DMS79 (cell line): Measurements from ENCODE around the gene PTPRB.

Experiments
- DNase-seq: peaks from one replicate; lab custom pipeline; 2025; lab: John Stamatoyannopoulos, UW

The PTPRB gene

DNA sequence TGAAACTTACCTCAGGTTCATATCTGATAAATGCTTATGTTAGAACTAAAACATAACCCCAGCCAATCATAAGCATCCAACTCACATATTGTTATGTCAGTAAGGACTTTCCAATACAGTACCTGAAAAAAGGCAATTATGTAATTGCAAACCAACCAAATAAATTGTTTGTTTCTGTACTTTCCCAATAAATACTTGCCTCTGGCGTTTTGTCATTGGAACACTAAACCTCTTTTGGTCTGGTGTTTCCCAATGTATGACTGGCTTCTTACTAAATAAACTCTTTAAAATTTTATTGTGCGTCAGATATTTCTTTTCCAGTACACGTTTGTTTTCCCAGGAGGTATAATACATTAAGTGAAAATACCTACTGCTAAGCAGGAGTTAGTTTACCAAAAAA is 6.7 kb upstream of the PTPRB start:
- no peak for DNase-seq

DNA sequence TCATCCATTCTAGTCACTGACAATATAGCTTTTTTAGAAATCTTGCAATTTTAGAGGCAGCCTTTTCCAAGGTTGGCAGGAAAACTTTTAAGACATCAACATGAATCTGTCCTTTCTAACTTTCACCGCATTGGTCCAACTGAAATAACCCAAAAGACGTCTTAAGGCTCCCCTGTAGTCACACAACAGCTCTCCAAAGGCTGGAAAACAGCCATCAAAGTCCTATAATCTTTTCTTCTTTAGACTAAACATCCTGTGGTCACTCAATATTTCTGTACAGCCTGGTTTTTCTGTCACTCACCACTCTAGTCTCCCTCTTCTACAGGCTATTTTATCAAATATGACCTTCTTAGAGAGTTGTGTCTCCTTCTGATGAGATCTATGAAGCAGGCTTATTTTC is 4.5 kb upstream of the PTPRB start:
- DNase-seq: no peak

DNA sequence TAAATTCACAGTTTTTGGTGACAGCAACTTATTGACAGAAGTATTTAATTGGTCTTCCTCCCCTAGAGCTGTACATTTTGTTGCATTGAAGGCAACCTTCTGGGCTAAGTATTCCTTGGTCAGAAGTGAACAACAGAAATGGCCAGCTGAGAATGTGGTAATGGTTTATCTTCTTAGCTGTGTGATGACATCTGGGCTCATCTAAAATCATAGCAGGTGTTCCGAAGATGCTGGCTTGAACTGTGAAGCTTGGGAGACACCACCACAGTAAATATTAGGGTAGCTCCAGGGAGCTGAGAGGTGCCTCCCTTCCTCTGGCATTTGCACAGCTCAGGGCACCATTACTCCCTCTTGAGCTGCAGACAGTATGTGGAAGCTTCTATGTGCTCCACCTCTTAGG is 3.7 kb upstream of the PTPRB start:
- DNase-seq: no peak

DNA sequence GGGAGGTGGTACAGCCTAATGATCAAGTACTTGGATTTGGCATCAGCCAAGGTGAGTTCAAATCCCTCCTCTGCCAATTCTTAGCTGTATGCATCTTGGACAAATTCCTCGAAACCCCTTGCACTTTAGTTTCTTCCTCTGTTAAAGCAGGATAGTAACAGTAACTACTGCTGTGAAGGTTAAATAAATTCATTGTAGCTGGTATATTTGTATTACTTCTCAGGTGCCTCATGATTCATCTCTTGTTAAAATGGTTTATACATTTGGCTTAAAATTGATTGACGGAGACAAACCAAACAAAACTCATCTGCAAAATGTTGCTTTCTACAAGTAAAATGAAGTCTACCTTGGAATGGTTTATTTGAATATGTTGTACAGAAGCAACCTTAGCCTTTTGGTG is 2.3 kb upstream of the PTPRB start:
- DNase-seq: no peak

DNA sequence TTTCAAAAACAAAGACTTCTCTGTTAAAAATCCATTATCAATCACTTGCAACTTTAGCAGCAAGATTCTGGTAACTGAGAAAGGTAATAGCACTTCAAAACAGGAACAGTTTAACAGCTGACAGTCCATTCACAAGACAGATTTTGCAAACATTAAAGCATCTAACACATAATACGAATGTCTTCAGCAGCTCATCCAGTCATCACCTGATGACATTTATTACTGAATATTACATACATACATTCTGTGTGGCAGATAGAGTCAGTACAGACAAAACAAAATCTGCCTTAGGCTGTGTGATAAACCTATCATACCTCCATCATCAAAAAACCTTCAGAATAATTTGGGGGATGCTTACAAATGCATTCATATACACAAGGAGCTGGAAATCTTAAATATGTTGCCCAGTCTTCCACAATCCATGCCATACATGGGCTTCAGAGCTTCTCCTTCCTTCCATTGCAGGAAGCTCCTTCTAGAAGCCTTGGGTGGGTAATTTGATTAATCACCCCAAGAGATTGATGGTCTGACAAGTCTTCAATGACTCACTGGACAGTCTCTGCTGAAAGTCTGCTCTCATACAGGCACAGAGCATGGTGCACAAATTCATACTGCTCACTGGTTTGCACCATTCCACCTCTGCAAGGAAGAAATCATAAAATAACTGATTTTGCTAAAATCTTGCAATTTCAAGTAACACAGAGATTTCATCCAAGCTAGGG is 1.6 kb upstream of the PTPRB start:
- no peak for DNase-seq

DNA sequence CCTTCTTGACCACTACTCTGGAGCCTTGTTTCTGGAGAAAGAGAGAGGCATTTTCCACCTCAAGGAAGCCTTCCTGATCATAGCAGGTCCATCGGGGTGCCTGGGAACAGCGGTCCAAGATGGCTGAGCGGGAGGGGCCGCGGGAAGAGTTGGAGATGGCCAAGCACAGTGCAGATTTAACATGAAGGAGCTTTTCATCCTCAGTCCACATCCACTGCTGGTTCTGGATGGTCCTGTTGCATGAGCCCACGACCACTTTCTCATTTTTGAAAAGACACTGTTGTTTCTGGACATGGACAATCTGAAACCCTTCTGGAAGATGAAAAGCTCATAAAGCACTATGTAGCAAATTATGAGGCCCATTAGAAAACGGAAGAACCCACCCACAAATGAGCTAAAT is 1.5 kb downstream of the PTPRB start:
- DNase-seq: no peak

DNA sequence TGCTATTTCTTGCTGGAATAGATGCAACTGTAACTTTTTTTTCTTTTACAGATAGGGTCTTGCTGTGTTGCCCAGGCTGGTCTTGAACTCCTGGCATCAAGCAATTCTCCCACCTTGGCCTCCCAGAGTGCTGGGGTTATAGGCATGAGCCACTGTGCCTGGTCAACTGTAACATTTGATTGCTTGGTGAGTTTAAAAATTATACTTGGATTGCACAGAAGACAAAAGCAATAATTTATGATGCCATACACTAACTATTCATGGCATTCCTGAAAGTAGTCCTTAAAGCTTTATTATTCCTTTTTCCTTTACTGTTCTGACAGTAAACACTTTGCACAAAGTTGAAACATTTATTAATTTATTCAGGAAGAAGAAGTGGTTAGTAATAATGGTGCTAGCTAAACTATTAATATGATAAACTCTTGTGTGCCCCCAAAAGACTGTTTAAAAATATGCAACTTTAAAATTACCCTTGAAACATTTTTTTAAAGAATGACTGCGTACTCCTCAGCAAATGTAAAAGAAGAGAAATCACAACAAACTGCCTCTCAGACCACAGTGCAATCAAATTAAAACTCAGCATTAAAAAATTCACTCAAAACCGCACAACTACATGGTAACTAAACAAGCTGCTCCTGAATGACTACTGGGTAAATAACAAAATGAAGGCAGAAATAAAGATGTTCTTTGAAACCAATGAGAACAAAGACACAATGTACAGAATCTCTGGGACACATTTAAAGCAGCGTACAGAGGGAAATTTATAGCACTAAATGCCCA is 8.3 kb downstream of the PTPRB start:
- no peak for DNase-seq

DNA sequence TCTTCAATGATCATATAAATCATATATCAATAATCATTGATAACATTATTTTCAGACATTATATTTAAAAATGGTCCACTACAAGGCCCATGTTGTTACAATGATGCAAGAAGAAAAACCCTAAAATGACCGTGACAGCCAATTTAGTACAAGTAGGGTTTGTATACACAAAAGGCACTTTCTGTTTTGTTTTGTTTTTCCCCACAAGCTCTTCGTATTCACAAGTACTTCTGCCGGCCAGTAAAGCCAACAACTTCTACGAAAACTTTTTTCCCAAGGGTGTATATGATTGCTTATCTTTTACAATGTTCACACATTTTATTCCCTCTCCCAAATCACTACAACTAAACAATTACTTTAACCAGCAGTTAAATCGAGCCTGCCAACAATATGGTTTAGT is 9.6 kb downstream of the PTPRB start:
- no peak for DNase-seq

DNA sequence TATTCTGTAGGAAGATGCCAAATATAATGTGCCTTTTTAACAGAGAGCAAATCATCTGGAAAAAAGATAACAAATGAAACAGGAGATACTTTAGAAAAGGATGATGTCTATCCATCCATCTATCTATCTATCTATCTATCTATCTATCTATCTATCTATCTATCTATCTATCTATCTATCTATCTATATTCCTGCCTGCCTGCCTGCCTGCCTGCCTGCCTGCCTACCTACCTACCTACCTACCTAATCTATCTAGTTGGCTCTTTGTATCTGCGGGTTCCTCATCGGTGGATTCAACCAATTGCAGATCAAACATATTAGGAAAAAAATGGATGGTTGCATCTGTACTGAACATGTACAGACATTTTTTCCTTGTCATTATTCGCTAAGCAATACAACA is 11.0 kb downstream of the PTPRB start:
- DNase-seq: no peak

DNA sequence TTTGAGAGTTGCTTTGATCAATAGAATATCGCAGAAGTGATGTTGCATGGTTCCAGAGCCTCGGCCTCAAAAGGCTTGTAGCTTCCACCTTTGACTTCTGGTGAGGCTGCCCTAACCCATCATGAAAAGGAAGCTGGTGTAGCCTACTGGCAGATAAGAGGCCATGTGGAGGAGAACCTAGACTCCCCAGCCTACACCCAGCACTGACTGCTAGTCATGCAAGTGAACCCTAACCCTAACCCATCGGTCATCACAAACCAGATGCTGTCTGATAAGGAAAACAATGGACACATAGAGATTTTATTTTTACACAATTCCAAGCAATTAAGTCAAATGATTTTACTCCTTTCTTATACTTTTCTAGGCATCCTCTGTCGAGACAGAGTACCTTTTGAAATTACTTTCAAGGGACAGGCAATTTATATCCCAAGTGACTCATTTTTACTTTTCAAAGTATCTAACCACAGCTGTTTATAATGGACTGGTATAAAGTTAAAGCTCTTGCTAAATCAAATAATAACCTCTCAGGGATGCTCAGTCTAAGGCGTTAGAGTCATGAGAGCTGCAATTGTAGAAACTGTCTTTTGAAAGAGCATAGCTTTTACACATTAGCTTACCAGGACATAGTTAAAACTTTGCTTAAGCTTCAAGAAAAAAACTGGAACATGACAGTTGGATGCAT is 17.6 kb downstream of the PTPRB start:
- no peak for DNase-seq

DNA sequence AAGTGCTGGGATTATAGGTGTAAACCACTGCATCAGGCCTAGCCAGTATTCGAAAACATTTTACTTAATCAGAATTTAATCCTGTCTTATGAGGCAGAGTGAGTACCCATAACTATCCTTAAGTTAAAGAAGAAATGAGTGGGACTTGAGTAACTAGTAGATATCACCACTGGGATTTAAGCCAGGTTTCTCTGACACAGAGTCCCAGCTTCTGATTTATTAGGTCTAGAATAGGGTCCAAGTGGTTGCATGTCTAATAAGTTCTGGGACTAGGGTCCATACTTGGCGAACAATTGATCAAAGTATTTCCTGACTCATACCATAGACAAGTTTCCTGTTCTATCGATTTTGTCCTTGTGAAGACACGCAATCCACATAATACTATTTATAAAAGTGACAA is 18.9 kb downstream of the PTPRB start:
- no peak for DNase-seq

DNA sequence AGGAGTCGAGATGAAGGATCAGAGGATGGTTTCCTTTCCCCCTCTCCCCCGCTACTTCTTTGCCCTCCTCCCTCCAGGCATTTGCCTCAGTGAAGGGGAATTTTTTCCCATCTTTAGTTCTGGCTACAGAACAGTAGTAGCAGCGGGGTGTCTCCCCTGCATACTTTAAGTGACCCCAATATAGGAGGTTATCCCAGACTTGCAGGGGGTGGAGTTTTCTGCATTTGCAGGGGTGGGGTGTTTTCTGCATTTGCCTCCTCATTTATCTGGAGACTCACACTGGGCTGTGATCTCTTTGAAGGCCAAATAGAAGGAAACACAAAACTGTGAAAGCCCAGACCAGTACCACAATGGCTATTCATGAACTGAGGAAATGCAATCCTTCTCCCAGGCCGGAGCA is 19.8 kb downstream of the PTPRB start:
- no peak for DNase-seq

DNA sequence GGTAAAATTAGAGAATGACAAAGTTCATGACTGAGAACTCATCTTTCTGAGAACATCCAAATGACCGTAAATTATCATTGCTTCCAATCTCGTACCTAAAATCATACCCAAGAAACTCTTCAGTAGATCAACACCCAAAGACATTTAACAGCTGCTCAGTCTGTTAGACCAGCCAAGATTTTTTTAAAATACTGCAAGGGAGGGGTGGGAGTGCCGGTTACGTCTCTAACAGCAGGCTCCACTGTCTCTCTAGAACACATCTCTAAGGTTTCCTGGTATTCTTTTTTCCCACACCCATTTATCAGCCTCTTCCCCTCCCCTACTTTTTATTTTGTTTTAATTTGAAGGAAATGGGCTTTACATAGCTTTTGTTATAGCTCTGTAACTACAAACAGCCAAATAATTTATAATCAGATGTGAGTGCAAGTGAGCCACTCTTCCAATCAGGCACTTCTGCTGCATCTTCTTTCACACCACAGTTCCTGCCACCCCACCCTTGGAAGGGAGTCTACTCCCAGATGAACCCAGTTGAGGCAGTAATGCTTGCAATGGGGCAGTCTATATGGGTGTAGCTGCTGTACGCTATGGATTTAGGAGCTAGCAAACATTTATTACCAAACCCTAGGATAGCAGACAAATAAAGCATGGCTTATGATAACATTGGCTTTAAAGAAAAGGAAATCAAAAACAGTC is 21.9 kb downstream of the PTPRB start:
- no peak for DNase-seq

DNA sequence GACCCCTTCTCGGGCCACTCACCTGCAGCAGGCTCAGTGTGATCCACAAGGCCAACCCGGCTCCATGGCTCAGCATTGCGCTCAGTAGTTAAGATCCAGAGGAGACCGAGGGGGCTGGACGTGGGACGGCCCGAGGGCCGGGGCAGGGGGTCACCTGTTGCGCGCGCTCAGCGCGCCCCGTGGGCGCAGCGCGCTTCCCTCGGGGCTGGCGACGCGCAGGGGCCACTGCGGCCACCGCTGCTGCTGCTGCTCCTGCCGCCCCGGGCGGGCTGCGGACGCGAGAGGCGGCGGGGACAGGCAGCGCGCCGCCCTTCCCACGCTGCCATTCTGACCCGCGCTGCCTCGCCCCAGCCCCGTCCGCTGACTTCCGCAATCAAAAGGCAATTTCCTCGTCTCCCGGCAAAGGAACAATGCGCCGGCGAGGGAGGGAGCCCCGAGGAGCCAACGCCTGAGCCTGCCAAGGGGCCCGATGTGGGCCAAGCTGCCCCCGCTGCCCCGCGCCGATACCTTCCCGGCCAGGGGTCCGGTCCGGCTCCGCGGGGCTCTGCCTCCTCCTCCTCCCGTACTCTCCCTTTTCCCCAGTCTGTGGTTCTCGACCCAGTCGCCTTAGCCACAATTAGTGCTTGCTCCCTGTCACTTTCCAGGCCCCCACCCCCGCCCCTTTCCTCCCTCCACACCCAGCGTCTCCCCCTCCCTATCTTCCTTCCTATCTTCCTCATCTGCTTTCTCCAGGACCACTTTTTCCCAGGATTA is 27.3 kb downstream of the PTPRB start:
- no peak for DNase-seq

DNA sequence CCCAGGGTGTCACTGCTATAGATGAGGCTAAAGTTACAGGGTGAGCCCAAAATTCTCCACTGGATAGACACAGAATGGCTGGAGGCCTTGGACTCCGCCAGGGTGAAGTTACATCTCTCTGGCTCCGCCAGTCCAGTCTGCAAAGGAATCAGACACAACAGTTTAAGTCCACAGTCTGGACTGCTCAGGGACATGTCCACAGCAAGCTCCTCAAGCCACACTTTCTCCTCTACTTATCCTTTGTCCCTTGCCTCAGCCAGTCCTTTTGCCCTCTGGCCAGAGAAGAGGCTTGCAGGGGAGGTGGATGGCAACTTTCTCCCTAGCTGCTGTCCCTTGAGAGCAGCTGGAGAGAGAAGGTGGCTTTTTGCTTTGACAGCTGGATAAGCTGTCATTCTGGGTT is 28.0 kb downstream of the PTPRB start:
- DNase-seq: no peak

DNA sequence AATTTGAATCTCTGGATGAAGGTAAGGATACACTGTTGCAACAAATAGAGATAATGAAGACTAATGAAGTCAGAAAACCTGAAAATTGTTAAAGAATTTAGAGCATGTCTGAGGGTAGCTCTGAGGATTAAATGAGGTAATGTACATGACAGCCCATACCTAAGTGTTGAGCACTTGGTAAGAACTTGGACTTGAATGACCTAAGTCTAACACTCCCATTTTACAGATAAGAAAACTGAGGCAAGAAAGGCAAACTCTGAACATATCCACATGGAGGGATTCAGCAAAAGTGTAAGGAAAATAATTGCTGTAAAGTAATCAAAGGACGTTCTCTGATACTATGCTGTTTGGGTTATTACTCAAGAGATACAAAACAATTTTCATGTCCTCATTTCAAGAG is 29.0 kb downstream of the PTPRB start:
- DNase-seq: no peak

DNA sequence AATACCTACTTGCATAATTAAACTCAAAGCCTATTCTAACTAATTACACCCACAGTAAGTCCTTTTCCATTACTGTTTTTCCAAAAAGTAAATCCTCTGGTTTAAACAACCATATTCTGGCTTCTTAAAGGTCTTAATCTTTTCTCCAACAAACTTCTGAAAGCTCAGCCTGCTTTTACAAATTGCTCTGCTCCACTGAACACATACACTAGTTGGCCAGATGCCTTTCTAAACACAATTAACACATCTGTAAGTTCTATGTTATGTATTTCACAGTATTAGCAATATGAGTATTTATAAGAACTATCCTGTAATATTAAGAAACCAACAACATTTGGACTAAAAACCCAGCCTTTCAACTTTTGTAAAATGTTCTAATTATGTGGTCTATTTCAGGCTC is 30.1 kb downstream of the PTPRB start:
- no peak for DNase-seq

DNA sequence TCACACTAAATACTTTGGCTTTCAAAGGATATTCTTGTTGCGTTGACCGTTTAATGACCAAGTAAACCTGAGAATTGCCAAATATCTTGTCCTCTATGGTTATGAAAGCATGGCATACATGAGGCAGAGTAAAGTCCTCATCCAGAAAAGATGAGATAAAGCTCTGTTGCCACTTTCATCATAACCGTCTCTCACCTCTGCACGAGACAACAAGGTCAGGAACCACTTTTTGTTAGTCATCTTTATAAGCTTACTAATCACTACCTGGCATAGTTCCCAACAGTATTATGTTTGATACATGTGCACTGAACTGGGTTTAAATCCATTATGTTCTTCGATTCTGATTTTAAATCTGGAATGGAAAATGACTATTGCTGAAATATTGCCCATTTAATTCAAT is 31.3 kb downstream of the PTPRB start:
- no peak for DNase-seq

DNA sequence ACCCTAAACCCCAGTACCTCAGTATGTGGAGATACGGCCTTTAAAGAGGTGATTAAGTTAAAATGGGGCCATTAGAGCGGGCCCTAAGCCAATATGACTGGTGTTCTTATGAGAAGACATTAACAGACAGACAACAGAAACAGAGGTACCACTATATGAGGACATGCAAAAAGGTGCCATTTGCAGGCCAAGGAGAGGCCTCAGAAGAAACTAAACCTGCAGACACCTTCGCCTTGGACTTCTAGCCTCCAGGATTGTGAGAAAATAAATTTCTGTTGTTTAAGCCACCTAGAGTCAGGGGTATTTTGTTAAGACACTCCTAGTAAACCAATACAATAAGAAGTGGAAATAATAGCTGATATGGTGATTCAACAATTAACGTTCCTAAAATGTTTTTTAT is 32.6 kb downstream of the PTPRB start:
- no peak for DNase-seq

DNA sequence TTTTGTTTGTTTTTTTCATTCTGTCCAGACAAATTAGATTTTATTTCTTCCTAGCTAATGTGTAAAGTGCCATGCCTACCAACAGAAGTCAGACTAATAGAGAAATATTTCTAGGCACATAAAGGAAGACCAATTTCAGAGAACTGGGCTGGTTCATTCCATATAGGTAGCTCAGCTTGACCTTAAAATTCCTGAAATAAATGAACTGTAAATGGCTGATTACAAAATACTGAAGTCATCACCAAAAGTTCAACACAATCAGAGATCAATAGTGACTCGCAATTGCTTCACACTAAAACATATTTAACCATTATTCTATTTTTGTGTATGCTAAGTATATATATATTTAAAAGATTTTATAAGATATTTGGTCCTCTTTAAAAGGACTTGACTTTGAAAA is 34.2 kb downstream of the PTPRB start:
- no peak for DNase-seq

DNA sequence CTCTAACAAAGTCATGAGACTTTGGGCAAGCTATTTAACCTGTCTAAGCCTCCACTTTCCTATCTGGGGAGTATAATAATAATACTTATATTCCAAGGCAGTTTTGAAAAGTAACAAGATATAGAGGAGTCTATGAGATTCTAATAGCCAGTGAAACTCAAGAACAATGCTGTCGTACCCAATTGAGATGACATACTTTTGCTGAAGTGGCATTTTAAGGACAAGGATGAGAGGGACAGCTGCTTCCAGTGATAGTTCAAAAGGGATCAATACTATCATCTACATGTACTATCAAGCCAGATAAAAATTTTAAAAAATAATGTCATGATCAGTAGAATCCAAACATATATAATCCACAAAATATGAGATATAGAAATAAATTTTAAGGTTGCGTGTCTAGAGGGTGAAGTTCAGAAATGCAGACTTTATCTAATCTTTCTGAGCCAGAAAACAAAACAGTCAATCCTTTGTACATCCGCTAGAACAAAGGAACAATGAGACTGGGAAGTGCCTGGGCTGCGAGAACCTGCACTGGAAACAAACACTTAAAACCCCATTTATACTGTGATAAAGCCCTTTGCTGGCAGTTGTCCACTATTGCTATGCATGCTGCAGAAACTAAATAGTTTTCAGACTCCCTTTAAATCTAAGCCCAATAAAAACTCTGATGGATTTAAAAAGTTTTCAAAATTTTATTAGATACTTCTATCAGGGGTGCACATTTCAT is 38.6 kb downstream of the PTPRB start:
- no peak for DNase-seq
